PC-9 (cell line): Measurements from ENCODE around the gene MEF2C. TPM values are rescaled to one million over a fixed set of nuclear protein-coding genes. Genes with fewer than 3 reads are reported as not detected.

Source experiments
- BruUV-seq: library from RNA; stranded (reverse); fragments of 400-500 nt; replicated peaks from 2 replicates; lab custom pipeline; 2021; lab: Mats Ljungman, UMichigan
- CTCF ChIA-PET: fragments of 300-600 bp; sonication (Branson Sonifier 250); formaldehyde crosslinking; loops from one replicate; lab custom pipeline; 2022; ENCODE audit warnings: antibody characterized with exemption; lab: Charles Lee
- POLR2A ChIA-PET: fragments of 300-600 bp; sonication (Branson Sonifier 250); formaldehyde crosslinking; loops from one replicate; lab custom pipeline; 2022; ENCODE audit warnings: antibody characterized with exemption; ENCODE audit not compliant: unreplicated experiment; lab: Charles Lee
- DNase-seq, 2 experiments: peaks; one replicate each; pipeline versions ENCODE4 v3.0.0 to v3.0.0-alpha.2; 2015 to 2022; ENCODE audit warnings: mixed read lengths in 1 of 2
- H2AFZ ChIP-seq: fragments of 200-600 bp; sonication (generic); 2 replicates; pipeline ENCODE4 v1.8.1; 2017; ENCODE audit warnings: antibody characterized with exemption
- H3F3A ChIP-seq: fragments of 200-600 bp; sonication (generic); 2 replicates; pipeline ENCODE4 v1.8.1; 2017; ENCODE audit warnings: antibody characterized with exemption, mild to moderate bottlenecking, low read depth; ENCODE audit not compliant: insufficient read depth
- H3K27ac ChIP-seq: fragments of 200-600 bp; sonication (generic); 2 replicates; pipeline ENCODE4 v1.6.1; 2016; ENCODE audit warnings: mixed run types
- H3K27me3 ChIP-seq: fragments of 200-600 bp; sonication (generic); 2 replicates; pipeline ENCODE4 v1.6.1; 2016; ENCODE audit warnings: low read depth, mixed run types; ENCODE audit not compliant: insufficient read depth
- H3K36me3 ChIP-seq: fragments of 200-600 bp; sonication (generic); 2 replicates; pipeline ENCODE4 v1.6.1; 2016; ENCODE audit warnings: low read depth, mixed run types
- H3K4me1 ChIP-seq: fragments of 200-600 bp; sonication (generic); replicated peaks from 2 replicates; pipeline ENCODE4 v1.6.1; 2016; ENCODE audit warnings: mixed run types; ENCODE audit not compliant: insufficient read depth
- H3K4me2 ChIP-seq: fragments of 200-600 bp; sonication (generic); 2 replicates; pipeline ENCODE4 v1.6.1; 2017; ENCODE audit warnings: mixed run types
- H3K4me3 ChIP-seq: fragments of 200-600 bp; sonication (generic); 2 replicates; pipeline ENCODE4 v1.6.1; 2016; ENCODE audit warnings: mixed run types
- H3K79me2 ChIP-seq: fragments of 200-600 bp; sonication (generic); 2 replicates; pipeline ENCODE4 v1.6.1; 2017; ENCODE audit warnings: low read depth, mixed run types
- H3K9me2 ChIP-seq: fragments of 200-600 bp; sonication (generic); 2 replicates; pipeline ENCODE4 v1.8.1; 2017; ENCODE audit warnings: mild to moderate bottlenecking; ENCODE audit not compliant: insufficient read depth
- H3K9me3 ChIP-seq: fragments of 200-600 bp; sonication (generic); 2 replicates; pipeline ENCODE4 v1.8.1; 2016; ENCODE audit warnings: low read depth; ENCODE audit not compliant: insufficient read depth
- H4K20me1 ChIP-seq: fragments of 200-600 bp; sonication (generic); 2 replicates; pipeline ENCODE4 v1.8.1; 2017; ENCODE audit not compliant: insufficient read depth
- CTCF ChIP-seq: fragments of 200-600 bp; sonication (generic); conservative IDR thresholded peaks from 2 replicates; pipeline ENCODE4 v1.6.1; 2017; ENCODE audit warnings: mixed run types, antibody characterized with exemption, mild to moderate bottlenecking, moderate library complexity
- EZH2 ChIP-seq: fragments of 200-600 bp; sonication (generic); IDR thresholded peaks from 2 replicates; pipeline ENCODE4 v1.8.0; 2017; ENCODE audit warnings: antibody characterized with exemption, low read depth
- intact Hi-C: fragments of 100-400 bp; cut with micrococcal nuclease; formaldehyde crosslinking; loops from one replicate; pipeline ENCODE4 v1.10.0; 2022; ENCODE audit not compliant: unreplicated experiment
- total RNA-seq: library from RNA; stranded (reverse); gene quantifications from 2 replicates; pipeline ENCODE4 v1.2.3, GENCODE V29; 2021

Gene MEF2C
- total RNA-seq, 1 experiment from 2014 or later: 2.5 TPM

- H3F3A ChIP-seq: no peaks in the 10 kb centered on the region
- TF ChIP-seq CTCF: no peak
- H3K9me3 ChIP-seq: no peaks in the 10 kb centered on the region
- no peaks in the 10 kb centered on the region for H3K4me1 ChIP-seq
- no peak overlapping the region for H3K4me2 ChIP-seq
- H2AFZ ChIP-seq: no peak overlapping the region
- ChIA-PET CTCF (no interaction called here), POLR2A (no interaction called here)
- H3K9me2 ChIP-seq: peaks cover 4% of the 10 kb centered on the region; the same call in 1 of the 2 replicates
- intact Hi-C loops: no loop called here
- H3K27ac ChIP-seq: no peak overlapping the region
- no peaks in the 10 kb centered on the region for H4K20me1 ChIP-seq
- no peak overlapping the region for H3K4me3 ChIP-seq
- H3K36me3 ChIP-seq: no peaks in the 10 kb centered on the region
- H3K27me3 ChIP-seq: no peaks in the 10 kb centered on the region
- BruUV-seq: no TSS peak
- H3K79me2 ChIP-seq: no peaks in the 10 kb centered on the region
- DNase-seq: no peak
These were observed 69.7 kb downstream of the MEF2C start for GRCh38 chr5:88813244-88813643.

- Histone ChIP-seq H3K4me1 (no peaks in the 10 kb centered on the region), H3K79me2 (no peaks in the 10 kb centered on the region), H3K4me2 (no peak overlapping the region), H3K9me3 (no peaks in the 10 kb centered on the region), H4K20me1 (no peaks in the 10 kb centered on the region), H3K4me3 (no peak overlapping the region), H3F3A (no peaks in the 10 kb centered on the region), H3K27ac (no peak overlapping the region), H3K36me3 (no peaks in the 10 kb centered on the region), H3K9me2 (peaks cover 4% of the 10 kb centered on the region; the same call in 1 of the 2 replicates), H3K27me3 (no peaks in the 10 kb centered on the region), H2AFZ (no peak overlapping the region)
- ChIA-PET CTCF (interaction anchor here (0.8 kb wide), 1 partner anchor 18 kb away, joined by 3 read pairs; no protein-coding TSS in a partner anchor), POLR2A (no interaction called here)
- no TSS peak for BruUV-seq
- DNase-seq: no peak
- intact Hi-C loops: no loop called here
- no peak for TF ChIP-seq CTCF
- no peak for TF ChIP-seq EZH2
These were observed 74.8 kb downstream of the MEF2C start for GRCh38 chr5:88808153-88808552.

- Histone ChIP-seq H2AFZ (no peak overlapping the region), H3F3A (no peaks in the 10 kb centered on the region), H3K4me1 (no peaks in the 10 kb centered on the region), H3K36me3 (no peaks in the 10 kb centered on the region), H3K4me3 (no peak overlapping the region), H3K79me2 (no peaks in the 10 kb centered on the region), H3K4me2 (no peak overlapping the region), H3K9me3 (no peaks in the 10 kb centered on the region), H3K27ac (no peak overlapping the region), H4K20me1 (no peaks in the 10 kb centered on the region), H3K27me3 (no peaks in the 10 kb centered on the region), H3K9me2 (peaks cover 4% of the 10 kb centered on the region; the same call in 1 of the 2 replicates)
- no peak for TF ChIP-seq EZH2
- TF ChIP-seq CTCF: no peak
- ChIA-PET POLR2A (no interaction called here), CTCF (no interaction called here)
- intact Hi-C loops: no loop called here
- no TSS peak for BruUV-seq
- no peak for DNase-seq
These were observed 75.7 kb downstream of the MEF2C start for GRCh38 chr5:88807327-88807726.
